ENCODE data around the gene TSBP1.
"Not testable (repeated sequence)": the region's sequence is repeated elsewhere in the genome, so short reads cannot be mapped to it uniquely, and the experiment has no call there.

Gene TSBP1

GRCh38 chr6:32288426-32288825 lies 83.3 kb downstream of the TSBP1 start:
- no peak for DNase-seq (ENCODE audit: low read depth in 2 of 2)

GRCh38 chr6:32273801-32274577 lies 97.7 kb downstream of the TSBP1 start:
- not testable (repeated sequence) for DNase-seq (ENCODE audit: low read depth in 2 of 2)

GRCh38 chr6:32271429-32271828 lies 100.3 kb downstream of the TSBP1 start:
- no peak for DNase-seq (ENCODE audit: low read depth in 2 of 2)

GRCh38 chr6:32268459-32268858 lies 103.2 kb downstream of the TSBP1 start:
- DNase-seq (ENCODE audit: low read depth in 2 of 2): not testable (repeated sequence)

GRCh38 chr6:32267035-32267434 lies 104.7 kb downstream of the TSBP1 start:
- no peak for DNase-seq (ENCODE audit: low read depth in 2 of 2)

GRCh38 chr6:32257262-32257661 lies 114.4 kb downstream of the TSBP1 start:
- DNase-seq (ENCODE audit: low read depth in 2 of 2): not testable (repeated sequence)

- peak; percentile 90 to 91 for DNase-seq (ENCODE audit: low read depth in 2 of 2)
These were observed 116.2 kb downstream of the TSBP1 start for GRCh38 chr6:32255199-32256153.

- no peak for DNase-seq (ENCODE audit: low read depth in 2 of 2)
These were observed 116.9 kb downstream of the TSBP1 start for GRCh38 chr6:32254761-32255198.

GRCh38 chr6:32252331-32253009 lies 119.2 kb downstream of the TSBP1 start:
- DNase-seq (ENCODE audit: low read depth in 2 of 2): no peak

GRCh38 chr6:32249262-32249661 lies 122.4 kb downstream of the TSBP1 start:
- DNase-seq (ENCODE audit: low read depth in 2 of 2): no peak

GRCh38 chr6:32247401-32247800 lies 124.3 kb downstream of the TSBP1 start:
- no peak for DNase-seq (ENCODE audit: low read depth in 2 of 2)

GRCh38 chr6:32244946-32245398 lies 126.7 kb downstream of the TSBP1 start:
- peak; percentile 56 for DNase-seq (ENCODE audit: low read depth in 2 of 2)

GRCh38 chr6:32244270-32244669 lies 127.4 kb downstream of the TSBP1 start:
- no peak for DNase-seq (ENCODE audit: low read depth in 2 of 2)

Measured in fibroblast of skin of left quadriceps (primary cell).